ENCODE data around the gene C20orf144.
"Not testable (repeated sequence)": the region's sequence is repeated elsewhere in the genome, so short reads cannot be mapped to it uniquely, and the experiment has no call there.

Gene C20orf144

DNA sequence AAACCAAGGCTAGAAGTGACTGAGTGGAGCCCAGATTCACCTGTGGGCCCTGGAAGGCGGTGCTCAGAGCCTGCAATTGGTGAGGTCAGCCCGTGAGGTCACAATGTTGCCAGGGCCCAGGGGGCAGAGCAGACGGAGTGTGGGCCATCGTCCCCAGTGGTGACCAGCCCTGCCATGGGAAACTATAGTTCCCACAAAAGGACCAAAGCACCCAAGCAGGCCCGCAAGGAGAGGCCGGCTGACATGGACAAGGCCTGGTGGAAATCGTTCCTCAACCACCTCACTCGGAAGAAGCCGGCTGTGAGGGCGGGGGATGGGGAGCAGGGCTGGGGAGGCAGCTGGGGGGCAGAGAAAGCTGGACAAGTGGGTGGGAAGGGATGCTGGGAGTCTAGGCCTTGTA is at the start of gene C20orf144:
TSS of gene C20orf144 (plus strand) at position 156 of the 400 bp plus-strand sequence. CDS start at position 175, 19 bp downstream.
- no peak for DNase-seq

DNA sequence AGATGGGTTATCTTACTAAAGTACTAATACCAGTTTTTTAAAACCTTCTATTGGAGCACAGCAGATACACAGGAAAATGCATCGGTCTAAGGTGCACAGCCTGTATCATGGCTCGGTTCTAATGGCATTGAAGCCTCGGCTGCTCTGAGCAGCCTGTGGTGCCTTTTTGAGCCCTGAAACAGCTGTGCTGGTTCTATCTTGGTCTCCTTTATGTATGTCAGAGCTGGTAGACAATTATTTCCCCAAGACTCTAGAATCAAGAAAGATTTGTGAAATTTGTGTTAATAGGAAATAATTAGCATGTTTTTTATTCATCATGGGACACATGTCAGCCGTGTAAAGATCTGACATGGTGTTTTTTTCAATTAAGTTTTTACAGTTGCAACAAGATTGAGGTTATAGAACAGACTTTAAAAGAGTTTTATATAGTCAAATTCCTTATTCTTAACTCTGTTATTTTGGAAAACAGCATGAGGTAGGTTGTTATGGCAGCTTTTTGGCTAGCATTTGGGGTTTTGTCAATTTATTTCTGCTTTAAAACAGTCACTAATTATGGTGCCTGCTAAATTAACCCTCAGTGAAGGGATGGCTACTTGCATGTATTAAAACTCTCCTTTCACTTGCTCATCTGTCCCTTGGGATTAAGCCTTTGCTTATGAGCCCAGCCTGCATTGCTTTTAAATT is 40.3 kb upstream of the C20orf144 start:
- no peak for DNase-seq

DNA sequence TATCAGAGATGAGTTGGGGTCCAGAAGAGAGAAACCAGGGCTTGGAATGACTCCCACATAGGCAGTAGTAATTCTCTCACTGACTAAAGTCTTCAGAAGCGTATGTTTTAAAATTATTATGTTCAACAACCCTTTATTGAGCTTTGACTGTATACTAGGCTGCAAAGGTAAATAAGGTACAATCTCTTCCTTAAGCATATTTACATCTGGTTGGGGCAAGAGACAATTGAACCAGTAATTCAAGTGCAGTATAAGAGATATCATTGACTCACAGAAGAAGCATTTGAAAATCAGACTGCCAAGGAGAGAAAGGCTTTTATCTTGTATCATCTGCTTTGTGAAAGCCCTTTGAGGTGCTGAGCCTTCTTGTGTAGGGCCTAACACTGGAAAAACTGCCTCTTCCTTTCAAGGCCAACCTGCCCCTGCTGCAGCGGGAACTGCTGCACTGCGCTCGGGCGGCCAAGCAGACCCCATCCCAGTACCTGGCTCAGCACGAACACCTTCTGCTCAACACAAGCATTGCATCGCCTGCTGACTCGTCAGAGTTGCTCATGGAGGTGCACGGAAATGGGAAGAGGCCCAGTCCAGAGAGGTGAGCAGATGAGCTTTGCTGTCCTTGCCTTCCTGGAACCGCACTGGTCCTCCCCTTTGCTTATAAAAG is 39.3 kb upstream of the C20orf144 start:
- DNase-seq: no peak

DNA sequence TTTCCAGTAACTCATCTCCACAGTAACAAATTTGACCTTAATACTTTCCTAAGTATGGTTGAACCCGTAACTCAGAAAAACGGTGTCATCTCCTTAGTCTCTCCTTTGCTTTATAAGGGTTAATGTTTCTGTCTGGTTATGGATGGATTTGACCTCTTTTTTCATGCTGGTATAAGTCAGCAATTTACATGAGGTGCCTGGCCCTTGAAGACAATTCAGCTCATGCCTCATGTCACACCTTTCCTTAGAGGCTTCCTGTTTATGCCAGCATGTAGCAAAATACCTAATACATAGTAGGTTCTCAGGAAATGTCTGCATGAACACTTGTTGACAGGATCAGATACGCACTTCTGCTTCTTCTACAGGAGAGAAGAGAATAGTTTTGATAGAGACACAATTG is 37.7 kb upstream of the C20orf144 start:
- no peak for DNase-seq

DNA sequence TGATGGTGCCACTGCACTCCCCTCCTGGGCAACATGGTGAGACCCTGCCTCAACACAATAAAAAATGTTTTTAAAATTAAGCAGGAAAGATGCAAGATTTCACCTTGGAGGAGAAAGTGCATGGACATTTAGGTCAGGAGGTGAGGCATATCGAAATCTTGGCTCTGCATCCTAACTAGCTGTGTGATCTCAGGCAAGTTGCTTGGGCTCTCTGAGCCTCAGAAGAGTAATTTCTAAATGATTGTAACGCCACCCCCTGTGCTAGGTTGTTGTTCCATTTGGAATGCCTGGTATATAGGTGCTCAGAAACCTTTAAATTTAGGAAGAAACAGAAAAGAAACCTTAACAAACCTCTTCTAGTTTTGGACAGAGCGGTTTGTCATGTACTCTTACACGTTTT is 35.9 kb upstream of the C20orf144 start:
- no peak for DNase-seq

DNA sequence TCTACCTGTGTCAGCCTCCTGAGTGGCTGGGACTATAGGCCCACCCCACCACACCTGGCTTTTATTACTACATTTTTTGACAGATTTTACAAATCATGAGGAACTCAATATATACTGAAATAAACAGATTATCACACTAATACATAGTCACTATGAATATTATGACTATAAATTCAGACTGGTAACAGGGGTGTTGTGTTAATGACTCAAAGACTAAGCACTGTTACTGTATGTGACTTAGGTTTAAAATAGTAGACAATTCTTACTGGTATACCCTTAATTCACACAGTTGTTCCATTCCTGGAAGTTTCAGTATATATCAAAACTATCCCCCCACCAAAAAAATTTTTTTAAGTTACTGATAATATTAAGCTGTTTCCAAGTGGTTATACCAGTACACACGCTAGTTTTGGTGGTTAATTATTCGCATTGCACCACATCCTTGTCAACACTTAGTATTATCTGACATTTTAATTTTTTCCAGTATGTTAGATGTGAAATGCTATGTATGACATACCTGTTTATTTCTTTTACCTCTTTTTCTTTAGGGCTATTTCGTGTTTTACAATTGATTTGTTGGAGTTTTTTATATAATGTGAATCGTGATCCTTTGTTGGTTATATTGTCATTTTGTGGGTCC is 34.4 kb upstream of the C20orf144 start:
- no peak for DNase-seq

DNA sequence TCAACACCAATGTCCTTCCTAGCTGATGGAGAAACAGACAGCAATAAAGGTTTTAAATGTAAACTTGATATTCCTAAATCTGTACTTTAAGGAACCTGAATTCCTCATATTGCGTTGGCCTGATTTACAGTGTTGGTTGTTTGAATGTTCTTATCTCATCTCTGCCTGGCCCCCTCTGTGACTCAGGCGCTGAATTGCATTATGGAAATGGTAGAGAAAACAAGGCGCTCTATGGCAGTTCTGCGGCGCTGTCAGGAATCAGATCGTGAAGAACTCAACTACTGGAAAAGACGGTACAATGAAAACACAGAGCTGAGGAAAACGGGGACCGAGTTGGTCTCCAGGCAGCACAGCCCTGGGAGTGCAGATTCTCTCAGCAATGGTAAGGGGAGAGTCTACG is 32.6 kb upstream of the C20orf144 start:
- DNase-seq: no peak

DNA sequence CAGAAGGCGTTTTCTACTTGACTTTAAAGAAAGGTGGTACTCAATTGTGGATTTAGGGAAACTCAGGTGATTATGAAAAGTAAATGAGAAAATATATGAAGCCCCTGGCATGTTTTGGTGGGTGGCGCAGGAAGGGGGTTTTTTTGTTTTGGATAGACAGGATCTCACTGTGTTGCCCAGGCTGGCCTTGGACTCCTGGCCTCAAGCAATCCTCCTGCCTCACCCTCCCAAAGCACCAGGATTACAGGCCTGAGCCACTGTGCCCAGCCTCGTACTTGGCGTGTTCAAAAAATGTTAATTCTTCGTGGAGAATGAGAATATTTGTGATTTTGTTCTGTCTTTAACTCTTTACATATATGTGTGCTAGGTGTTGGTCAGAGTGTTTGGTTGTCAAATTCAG is 32.1 kb upstream of the C20orf144 start:
- DNase-seq: no peak

DNA sequence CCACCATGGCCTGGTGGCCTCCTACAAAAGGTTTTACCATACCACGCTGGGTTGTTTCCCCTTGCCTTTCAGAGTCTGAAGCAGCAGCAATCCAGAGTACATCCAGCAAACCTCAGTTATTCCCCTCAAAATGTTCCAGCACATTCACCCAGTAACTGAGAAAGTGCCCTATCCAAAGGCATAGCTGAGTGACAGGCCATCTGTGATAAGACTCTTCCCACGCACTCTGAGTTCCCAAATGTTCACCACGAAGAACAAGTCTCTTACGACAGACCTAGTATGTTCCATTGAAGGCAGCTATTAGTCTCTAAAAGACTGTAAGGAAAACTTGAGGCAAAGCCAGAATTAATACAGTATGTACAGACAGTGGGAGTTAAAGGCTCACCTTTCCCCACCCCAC is 31.6 kb upstream of the C20orf144 start:
- no peak for DNase-seq

DNA sequence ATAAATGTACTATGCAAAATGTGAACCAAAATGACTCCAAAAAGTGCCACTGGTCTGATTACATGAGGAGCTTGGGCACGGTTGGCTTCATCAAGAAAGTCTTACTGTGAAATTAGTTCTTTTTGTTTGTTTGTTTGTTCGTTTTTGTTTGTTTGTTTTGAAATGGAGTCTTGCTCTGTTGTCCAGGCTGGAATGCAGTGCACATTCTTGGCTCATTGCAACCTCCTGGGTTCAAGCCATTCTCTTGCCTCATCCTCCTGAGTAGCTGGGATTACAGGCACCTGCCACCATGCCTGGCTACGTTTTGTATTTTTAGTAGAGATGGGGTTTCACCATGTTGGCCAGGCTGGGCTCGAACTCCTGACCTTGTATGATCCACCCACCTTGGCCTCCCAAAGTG is 30.2 kb upstream of the C20orf144 start:
- DNase-seq: not testable (repeated sequence)

DNA sequence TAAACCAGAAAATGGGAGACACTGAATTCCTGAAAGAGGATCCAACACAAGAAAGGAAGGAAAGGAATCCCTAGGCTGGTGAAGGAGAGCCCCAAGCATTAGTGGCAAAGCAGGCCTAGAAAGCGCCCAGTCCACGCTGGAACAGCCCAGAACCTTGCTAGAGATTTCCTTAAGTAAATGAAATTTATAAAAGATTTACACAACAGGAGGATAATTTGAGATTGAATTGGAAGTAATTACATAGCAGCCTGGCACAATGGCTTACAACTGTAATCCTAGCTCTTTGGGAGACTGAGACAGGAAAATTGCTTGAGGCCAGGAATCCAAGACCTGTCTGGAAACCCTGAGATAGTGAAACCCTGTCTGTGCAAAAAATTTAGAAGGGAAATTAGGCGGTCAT is 26.8 kb upstream of the C20orf144 start:
- no peak for DNase-seq

DNA sequence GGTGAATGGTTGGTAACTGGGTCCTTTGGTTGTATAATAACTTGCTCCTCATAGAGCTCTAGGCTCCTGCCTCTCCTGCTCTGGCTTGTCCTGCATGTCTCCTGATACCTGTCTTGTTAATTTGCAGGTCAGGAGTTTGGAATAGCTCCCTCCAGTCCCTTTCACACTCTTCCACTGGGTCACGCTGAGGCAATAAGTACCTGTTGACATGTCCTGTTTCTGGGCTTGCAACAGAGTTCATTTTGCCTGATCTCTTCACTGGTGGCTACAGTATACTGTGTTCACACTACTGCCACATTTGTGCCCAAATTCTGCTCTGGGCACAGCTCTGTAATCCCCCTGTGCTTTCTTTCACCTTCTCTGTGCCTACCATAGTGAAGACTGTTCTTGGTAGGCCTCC is 25.4 kb upstream of the C20orf144 start:
- no peak for DNase-seq

DNA sequence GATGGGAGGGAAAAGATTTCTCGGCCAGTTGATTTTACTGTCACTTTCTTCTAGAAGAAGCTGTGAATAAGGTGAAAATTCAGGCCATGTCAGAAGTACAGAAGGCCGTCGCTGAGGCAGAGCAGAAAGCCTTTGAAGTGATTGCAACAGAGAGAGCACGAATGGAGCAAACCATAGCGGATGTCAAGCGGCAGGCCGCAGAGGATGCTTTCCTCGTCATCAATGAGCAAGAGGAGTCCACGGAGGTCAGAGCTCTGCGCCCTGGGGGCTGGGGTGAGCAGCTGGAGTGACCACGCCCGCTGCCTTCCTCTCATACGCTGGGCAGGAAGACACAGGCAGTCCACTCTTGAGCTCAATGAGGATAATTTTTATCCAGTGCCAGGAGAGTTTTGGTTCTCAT is 21.8 kb upstream of the C20orf144 start:
- no peak for DNase-seq

DNA sequence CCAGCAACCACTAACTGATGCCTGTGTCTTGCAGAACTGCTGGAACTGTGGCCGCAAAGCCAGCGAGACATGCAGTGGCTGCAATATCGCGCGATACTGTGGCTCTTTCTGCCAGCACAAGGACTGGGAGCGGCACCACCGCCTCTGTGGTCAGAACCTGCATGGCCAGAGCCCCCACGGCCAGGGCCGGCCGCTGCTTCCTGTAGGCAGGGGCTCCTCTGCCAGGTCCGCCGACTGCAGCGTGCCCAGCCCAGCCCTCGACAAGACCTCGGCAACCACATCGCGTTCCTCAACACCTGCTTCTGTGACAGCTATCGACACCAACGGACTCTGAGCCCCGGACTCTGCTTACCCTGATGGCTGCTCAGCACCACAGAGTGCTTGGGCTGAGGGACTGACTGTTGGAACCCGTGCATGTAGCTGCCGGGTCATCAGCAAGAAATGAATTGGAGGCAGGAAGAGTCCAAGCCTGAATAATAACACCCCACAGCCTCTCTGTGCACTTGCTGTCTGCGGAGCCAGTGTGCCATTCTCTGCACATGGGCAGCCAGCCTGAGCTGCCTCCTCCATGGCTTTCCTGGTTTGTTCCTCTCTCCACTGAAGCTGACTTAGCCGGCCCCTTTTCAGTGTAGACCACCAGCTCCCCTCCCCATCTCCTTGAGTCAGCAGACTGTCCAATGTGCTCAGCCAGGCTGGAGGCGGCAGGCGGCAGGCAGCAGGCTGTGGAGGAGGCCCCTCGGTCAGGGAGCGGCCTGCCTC is 17.6 kb upstream of the C20orf144 start:
- DNase-seq: no peak

DNA sequence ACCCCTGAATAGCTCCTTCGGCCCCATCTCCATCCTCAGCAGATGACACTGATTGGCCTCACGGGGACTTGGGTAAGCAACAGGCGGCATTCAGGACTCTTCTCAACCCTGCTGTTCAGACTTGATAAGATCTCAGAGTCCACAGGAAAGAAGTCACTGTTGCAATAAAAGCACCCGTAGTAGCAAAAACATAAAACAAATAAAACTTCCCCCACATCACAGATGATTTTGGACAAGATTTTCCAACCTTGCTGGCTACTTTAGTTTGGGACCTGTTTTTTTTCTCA is 17.1 kb upstream of the C20orf144 start:
- DNase-seq: no peak

DNA sequence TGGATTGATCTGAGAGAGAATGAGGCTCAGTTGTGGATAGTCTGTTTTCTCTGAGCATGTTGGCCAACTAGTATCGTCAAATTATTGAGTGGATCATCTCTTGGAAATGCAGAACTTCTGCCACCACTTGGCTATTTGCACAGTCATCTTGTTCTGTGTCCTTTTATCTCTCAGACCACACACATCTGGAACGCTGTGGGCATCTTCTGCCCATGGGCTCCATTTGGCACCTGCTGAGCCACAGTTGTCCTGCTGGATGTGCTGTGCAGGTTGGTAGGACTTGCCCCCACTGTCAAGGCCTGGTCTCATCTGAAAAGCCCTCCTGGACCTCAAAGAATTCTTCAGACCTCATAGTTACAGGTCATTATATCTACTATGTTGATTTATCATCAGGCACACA is 16.7 kb upstream of the C20orf144 start:
- DNase-seq: no peak

DNA sequence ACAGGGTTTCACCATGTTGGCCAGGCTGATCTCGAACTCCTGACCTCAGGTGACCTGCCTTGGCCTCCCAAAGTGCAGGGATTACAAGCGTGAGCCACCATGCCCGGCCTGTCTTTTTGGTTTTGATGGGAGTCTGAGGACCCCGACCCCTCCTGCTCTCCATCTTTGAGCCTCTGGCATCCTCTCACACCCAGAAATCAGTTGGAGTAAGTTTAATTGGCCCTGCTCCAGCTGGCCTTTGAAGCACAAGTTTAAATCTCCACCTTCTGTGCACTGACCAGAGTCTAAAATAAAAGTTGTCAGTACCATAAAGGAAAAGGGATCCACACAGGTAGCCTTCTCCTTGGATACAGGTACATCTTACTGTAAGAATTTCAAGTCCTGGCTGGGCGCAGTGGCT is 15.9 kb upstream of the C20orf144 start:
- DNase-seq: no peak

DNA sequence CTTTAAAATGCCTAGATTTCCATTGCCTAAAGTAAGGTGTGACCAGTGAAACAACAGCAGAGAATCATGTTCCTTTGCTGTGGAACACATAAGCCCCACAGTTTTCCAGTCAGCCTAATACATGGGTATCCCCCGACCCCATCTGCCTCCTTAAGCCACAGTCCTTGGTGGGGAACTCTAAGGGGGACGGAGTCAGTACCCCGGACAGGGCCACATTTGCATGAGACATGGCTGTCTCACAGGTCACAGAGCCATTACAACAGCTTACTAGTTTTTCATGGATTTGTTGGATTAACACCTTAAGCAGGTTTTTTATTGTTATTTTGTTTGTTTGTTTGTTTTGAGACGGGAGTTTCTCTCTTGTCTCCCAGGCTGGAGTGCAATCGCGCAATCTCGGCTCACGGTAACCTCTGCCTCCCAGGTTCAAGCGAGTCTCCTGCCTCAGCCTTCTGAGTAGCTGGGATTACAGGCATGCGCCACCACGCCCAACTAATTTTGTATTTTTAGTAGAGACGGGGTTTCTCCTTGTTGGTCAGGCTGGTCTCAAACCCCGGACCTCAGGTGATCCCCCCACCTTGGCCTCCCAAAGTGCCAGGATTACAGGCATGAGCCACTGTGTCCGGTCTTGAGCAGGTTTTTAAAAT is 15.0 kb upstream of the C20orf144 start:
- DNase-seq: not testable (repeated sequence)

DNA sequence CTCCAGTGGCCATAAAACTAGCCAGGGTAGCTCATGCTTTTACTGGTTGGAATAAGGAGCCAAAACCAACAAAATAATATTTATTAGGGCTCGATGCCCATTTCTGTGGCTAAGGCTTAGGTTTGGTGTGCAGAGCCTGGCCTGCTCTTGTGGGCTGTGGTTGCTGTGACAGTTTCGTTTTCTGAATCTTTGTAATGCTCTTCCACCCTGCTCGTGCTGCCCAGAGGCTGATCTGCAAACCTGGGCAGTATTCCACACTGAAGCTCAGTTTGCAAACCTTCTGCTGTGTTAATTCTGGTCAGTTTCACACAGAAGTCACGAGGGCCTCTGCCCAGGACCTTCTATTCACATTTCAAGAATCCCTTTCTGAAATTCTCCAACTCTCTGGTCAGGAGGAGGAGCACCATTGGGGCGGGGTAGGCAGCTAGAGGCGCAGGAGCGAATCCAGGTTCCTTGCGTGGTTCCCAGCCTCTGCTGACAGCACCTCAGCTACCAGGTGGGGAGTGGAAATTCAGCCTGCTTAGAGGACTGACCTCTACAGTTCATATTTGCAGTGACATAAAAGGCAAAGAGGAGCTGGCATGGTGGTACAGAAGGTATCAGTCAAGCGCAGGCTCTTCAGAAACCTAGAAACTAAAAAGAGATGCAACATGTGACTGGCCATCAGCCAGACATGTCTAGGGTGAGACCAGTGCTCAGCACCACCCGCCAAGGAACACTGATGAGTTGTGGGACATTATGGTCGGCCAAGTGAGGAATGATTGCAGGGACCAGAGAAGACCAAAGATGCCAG is 14.3 kb upstream of the C20orf144 start:
- DNase-seq: no peak

DNA sequence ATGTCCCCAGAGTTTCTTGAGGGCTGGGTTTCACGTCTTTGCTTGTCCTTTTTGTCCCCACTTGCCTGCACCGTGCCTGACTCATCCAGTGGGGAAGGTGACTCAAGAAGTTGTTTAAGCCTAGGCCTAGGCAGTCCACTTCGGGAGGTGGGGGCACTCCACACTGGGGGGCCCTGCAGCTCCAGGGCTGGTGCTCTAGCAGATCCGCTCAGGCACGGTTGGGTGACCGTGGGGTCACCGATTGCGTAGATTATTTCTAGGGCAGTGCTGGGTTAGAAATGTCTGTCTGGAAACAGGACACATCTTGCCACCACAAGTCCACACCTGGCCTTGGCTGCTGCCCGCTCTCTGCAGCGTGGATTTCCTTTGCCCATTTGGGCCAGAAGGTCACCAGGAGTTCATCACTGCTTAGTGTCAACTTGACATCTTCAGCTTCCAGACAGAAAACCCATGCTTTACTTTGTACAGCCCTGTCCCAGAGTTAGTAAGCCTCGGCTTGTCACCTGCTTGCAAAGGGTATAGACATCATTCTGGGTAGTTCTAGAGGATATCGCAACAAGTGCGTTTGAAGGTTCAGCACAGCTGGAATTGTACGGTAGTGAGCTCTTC is 13.6 kb upstream of the C20orf144 start:
- no peak for DNase-seq

DNA sequence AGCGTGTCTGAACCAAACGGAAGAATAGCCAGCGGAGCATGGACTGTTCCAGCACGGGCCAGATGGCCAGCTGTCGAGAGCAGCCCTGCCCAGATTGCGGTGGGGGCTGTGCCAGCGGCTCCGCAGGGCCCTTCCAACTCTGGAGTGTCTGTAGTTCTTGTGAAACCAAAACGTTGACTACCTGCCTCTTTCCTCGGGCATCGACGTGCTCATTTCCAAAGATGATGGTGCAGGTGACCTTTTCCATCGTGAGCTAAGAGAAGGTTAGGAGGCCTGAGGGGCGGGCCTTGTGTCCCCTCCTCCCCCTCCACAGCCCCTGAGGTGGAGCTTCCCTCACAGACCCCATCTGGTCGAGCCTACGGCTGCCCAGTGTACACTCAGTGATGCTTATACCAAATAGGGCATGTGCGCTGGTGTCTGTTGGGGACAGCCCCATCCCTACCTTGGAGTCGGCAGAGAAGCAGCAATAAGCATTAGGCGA is 12.9 kb upstream of the C20orf144 start:
- DNase-seq: peak; percentile 19

Data from NCI-H1694 (cell line).